GM21447 (cell line): ENCODE results near the gene ADSS1.

ENCODE experiments used
- ATAC-seq: cut with Tn5 transposase; IDR thresholded peaks from one replicate; pipeline ENCODE4 v1.9.1; 2021; ENCODE audit not compliant: unreplicated experiment

Gene ADSS1

GRCh38 chr14:104686624-104687517, 37.2 kb upstream of the ADSS1 start:
- ATAC-seq, result no peak

- ATAC-seq, result no peak
These were observed 36.2 kb upstream of the ADSS1 start for GRCh38 chr14:104687601-104688504.

GRCh38 chr14:104688505-104689108, 35.4 kb upstream of the ADSS1 start:
- no peak for ATAC-seq

GRCh38 chr14:104689109-104689880, 34.7 kb upstream of the ADSS1 start, which contains the start of gene INF2:
Gene INF2 (plus strand): TSS chr14:104689618. CDS start chr14:104701366, 11,748 bp downstream.
- no peak for ATAC-seq

- no peak for ATAC-seq
These were observed 33.9 kb upstream of the ADSS1 start for GRCh38 chr14:104689881-104690711.

- ATAC-seq, result no peak
These were observed 33.1 kb upstream of the ADSS1 start for GRCh38 chr14:104690861-104691455.

GRCh38 chr14:104691546-104692260, 32.3 kb upstream of the ADSS1 start:
- no peak for ATAC-seq

- no peak for ATAC-seq
These were observed 31.6 kb upstream of the ADSS1 start for GRCh38 chr14:104692261-104692938.

- no peak for ATAC-seq
These were observed 31.1 kb upstream of the ADSS1 start for GRCh38 chr14:104692939-104693315.

GRCh38 chr14:104693482-104694431, 30.3 kb upstream of the ADSS1 start:
- ATAC-seq, result no peak

GRCh38 chr14:104694475-104694950, 29.5 kb upstream of the ADSS1 start:
- no peak for ATAC-seq

- ATAC-seq, result no peak
These were observed 28.9 kb upstream of the ADSS1 start for GRCh38 chr14:104694991-104695659.

- ATAC-seq, result no peak
These were observed 28.4 kb upstream of the ADSS1 start for GRCh38 chr14:104695660-104696000.

- ATAC-seq, result no peak
These were observed 27.2 kb upstream of the ADSS1 start for GRCh38 chr14:104696671-104697316.

- no peak for ATAC-seq
These were observed 26.7 kb upstream of the ADSS1 start for GRCh38 chr14:104697317-104697703.
